Posterior vena cava (tissue), 2 donors: Measurements from ENCODE around the gene SLC35C1. TPM values are rescaled to one million over a fixed set of nuclear protein-coding genes. Genes with fewer than 3 reads are reported as not detected.

Experiments
- DNase-seq: peaks from one replicate; pipeline ENCODE4 v3.0.0-alpha.2; 2020; ENCODE audit warnings: low spot score
- intact Hi-C, 2 donors: fragments of 100-400 bp; cut with DNase I; formaldehyde crosslinking; loops; one replicate each; pipeline versions ENCODE4 v1.14.1 to v1.14.2; 2022 to 2023
- long read RNA-seq, 2 donors: library from polyadenylated mRNA; unstranded; transcript quantifications; one replicate each; pipeline ENCODE4 v2.0.0, GENCODE V29; 2020 to 2021
- total RNA-seq, 2 donors: library from RNA; stranded (reverse); fragmentation: NEBNext Ultra II Directional; extraction: Animal tissue kit (Norgen Biotek cat#: 25700); gene quantifications; one replicate each; pipeline ENCODE4 v1.2.1, GENCODE V29; 2021
- donor health status: DM: yes; HTN: yes; CAD: no.
- donor health status: DM: yes; HTN: yes; CAD: no.

The SLC35C1 gene
- 10 to 100 TPM; 13.4 to 13.6 TPM for total RNA-seq
- long read RNA-seq, donor 1, full-length matches to known transcripts = 15 of 19 reads
- long read RNA-seq, donor 1, partial matches to known transcripts = 0 of 19 reads
- long read RNA-seq, donor 1, other reads (novel, unspliced or antisense) = 4 of 19 reads
- long read RNA-seq, donor 2, full-length matches to known transcripts = 38 of 44 reads
- long read RNA-seq, donor 2, partial matches to known transcripts = 0 of 44 reads
- long read RNA-seq, donor 2, other reads (novel, unspliced or antisense) = 6 of 44 reads

GRCh38 chr11:45804761-45805304 is at the start of gene SLC35C1:
Gene SLC35C1, plus strand, starts transcription at chr11:45805149. Its CDS starts 653 bp downstream, at chr11:45805802.
- DNase-seq = peak; percentile 99
- intact Hi-C loops = loop anchor here in 1 of 2 donors (5.0 kb wide), 1 partner anchor 97 kb away; no protein-coding TSS in a partner anchor

DNA sequence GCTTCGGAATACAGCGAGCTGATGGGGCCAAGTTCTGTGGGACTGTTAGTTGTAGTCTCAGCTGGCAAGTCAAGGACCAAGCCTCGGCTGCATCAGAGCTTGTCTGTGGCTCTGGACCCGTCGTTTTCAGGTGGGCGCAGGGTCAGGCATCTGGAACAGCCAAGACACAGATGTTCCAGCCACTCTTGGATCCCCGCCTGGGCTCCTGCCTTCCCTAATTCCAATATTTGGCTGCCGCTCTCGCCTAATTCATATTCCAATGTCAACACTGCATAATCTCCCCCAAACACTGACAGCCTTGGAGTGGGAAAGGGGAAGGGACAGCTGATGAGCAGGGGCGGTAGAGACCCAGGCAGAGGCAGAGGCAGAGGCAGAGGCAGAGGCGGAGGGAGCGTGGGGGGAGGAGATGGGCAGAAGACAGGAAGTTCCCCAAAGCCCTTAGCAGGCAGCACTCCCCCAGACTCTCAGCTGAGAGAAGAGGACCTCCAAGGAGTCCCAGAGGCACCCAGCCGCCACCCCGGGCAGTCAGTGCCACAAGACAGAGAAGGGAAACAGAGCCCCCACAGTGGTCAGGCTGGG is 49.6 kb upstream of the SLC35C1 start:
- intact Hi-C loops = no loop called here
- no peak for DNase-seq

DNA sequence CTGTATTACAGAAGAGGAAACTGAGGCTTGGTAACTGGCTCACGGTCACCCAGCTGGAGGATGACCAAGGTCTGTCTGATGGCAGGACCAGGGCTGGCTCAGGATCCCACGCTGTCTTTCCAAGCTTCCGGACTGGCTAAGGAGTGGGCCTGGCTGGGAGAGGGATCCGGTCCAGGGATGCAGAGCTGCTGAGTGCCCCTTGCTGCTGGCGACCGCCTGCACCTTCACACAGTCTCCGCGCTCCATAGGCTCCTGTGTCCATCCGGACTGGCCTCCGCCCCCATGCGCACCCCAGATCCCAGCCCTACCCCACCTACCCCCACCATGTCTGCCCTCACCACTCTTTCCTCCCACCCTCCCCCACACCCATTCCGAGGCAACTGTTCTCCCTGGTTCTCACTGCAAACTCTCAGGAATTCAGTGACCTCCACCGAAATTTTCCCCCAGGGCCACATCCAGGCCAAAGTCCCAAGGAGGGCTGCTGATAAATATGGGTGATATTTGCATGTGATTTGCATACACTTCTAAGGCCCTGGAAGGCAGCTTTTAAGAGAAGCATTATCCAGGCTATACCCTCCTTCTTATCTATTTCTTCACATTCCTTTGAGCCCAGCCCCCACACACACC is 48.5 kb upstream of the SLC35C1 start:
- intact Hi-C loops = no loop called here
- DNase-seq = no peak

GRCh38 chr11:45757672-45758071 is 47.3 kb upstream of the SLC35C1 start:
- intact Hi-C loops = no loop called here

GRCh38 chr11:45761659-45762058 is 43.3 kb upstream of the SLC35C1 start:
- intact Hi-C loops = no loop called here
- DNase-seq = no peak

More at GRCh38 chr11:45757672-45758071, 47.3 kb upstream of the SLC35C1 start:
- DNase-seq = no peak

GRCh38 chr11:45765107-45765668 is 39.8 kb upstream of the SLC35C1 start:
- intact Hi-C loops = loop anchor here in 1 of 2 donors (5.0 kb wide), 1 partner anchor 393 kb away; no protein-coding TSS in a partner anchor
- DNase-seq = no peak

- DNase-seq = no peak
- intact Hi-C loops = loop anchor here in 1 of 2 donors (5.0 kb wide), 1 partner anchor 394 kb away; no protein-coding TSS in a partner anchor
Measured at GRCh38 chr11:45765836-45766235, 39.1 kb upstream of the SLC35C1 start.

DNA sequence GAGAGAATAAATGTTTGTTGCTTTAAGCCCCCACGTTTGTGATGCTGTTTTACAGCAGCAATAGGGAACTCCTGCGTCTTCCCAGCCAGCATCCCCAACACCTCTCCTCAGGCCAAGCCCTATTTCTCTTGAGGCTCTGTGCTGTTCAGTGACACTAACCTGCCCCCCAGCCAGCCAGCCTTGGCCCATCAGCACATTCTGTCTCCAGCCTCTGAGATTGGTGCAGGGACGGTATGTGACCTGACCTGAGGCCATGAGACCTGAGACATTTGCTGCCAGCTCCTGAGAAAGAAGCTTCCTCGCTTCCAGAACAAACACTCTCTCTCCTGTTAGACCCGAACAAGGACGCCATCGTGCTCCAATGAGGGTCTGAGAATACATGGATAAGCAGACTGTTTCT is 38.5 kb upstream of the SLC35C1 start:
- intact Hi-C loops = loop anchor here in 1 of 2 donors (5.0 kb wide), 1 partner anchor 394 kb away; no protein-coding TSS in a partner anchor
- no peak for DNase-seq

DNA sequence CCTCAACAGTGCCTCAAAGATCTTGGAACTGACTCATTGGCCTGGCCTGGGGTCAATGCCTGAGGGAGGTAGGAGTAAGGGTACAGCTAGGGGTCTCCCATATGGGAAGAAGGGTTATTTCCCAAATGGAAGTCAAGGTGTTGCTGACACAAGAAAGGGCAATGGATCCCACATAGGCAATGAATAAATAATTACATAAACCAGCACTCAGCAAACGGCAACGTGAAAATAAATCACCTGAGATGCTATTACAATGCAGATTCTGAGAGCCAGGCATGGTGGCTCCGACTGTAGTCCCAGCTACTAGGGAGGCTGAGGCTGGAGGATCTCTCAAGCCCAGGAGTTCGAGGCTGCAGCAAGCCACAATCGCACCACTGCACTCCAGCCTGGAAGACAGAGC is 36.5 kb upstream of the SLC35C1 start:
- no peak for DNase-seq
- intact Hi-C loops = loop anchor here in 1 of 2 donors (5.0 kb wide), 1 partner anchor 396 kb away; no protein-coding TSS in a partner anchor

DNA sequence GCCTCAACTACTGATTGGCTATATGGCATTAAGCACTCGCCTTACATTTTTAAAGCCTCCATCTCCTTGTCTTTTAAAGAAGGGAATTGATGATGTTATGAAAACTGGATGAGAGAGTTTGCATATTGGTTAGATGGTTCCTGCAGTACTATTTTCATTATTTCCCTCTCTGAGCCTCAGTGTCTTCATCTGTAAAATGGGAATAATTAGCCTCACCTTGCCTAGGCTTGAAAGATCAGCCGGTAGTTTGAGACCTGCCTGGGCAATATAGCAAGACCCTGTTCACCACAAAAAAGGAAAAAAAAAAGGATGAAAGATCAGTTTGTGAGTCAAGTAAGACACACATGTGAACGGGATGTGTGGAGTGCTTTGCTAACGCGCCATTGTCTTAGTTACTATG is 35.0 kb upstream of the SLC35C1 start:
- no peak for DNase-seq
- intact Hi-C loops = loop anchor here (5.0 to 10.0 kb wide), 2 partner anchors 395 to 398 kb away; no protein-coding TSS in a partner anchor

DNA sequence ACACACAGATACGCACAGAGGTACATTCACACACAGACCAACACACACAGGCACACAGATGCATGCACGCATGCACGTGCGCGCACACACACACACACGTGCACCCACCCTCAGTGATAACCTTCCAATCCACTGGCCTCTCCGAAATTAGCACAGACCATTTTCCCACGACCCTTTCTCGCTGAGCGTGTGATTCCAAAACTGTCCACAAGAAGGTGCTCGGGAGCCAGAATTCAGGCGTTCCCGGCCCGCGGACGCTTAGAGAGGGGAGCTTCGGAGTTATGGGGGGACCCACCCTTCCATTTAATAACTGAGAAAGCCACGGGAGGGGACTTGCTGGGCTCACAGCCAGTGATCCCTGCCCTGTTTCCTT is 33.8 kb upstream of the SLC35C1 start:
- DNase-seq = peak; percentile 90
- intact Hi-C loops = loop anchor here in 1 of 2 donors (10.0 kb wide), 1 partner anchor 396 kb away; no protein-coding TSS in a partner anchor

GRCh38 chr11:45771566-45772448 is 33.1 kb upstream of the SLC35C1 start:
- intact Hi-C loops = loop anchor here in 1 of 2 donors (10.0 kb wide), 1 partner anchor 397 kb away; no protein-coding TSS in a partner anchor
- DNase-seq = peak; percentile 95

- DNase-seq = no peak
- intact Hi-C loops = loop anchor here in 1 of 2 donors (10.0 kb wide), 1 partner anchor 398 kb away; no protein-coding TSS in a partner anchor
Measured at GRCh38 chr11:45772449-45772774, 32.5 kb upstream of the SLC35C1 start.

- intact Hi-C loops = loop anchor here in 1 of 2 donors (10.0 kb wide), 1 partner anchor 398 kb away; no protein-coding TSS in a partner anchor
- DNase-seq = no peak
Measured at GRCh38 chr11:45772986-45773785, 31.8 kb upstream of the SLC35C1 start.

DNA sequence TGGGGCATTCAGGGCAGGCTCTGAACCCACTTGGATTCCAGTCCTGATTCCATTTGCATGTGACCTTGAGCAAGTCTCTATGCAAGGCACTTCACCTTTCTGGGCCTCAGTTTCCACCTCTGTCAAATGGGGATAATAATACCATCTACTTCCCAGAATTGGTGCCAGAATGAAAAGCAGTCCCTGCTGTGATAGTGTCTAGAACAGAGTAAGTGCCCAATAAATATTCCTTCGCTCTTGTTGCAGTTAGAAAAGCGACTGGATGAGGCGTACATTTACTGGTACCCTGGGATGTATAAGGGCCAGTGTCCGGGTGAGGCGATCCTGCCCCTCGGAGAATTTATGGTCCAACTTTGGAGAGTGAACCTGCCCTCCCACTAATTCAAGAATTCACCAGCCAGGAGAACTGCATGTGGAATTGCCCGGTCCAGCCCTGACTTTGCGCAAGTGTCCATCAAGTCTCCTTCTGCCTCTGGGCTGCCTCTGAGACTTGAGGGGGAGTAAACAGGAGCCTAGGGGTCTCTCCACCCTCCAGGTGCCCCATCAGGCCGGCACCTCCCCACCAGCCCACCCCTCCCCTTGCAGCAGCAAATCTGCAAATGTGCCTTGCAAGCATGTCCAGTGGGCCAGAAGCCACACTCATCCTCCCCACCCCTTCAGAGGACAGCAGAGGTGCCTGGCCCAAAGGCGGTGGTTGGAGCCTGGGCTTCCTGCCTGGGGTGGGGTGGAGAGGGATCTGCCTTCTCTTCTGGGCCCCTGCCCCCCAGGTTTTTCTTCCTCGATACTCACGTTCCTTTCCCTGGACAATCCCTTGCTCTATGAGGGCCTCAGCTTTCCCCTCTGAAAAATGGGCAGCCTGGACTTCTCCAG is 30.9 kb upstream of the SLC35C1 start:
- intact Hi-C loops = loop anchor here in 1 of 2 donors (10.0 kb wide), 1 partner anchor 399 kb away; no protein-coding TSS in a partner anchor
- DNase-seq = no peak

DNA sequence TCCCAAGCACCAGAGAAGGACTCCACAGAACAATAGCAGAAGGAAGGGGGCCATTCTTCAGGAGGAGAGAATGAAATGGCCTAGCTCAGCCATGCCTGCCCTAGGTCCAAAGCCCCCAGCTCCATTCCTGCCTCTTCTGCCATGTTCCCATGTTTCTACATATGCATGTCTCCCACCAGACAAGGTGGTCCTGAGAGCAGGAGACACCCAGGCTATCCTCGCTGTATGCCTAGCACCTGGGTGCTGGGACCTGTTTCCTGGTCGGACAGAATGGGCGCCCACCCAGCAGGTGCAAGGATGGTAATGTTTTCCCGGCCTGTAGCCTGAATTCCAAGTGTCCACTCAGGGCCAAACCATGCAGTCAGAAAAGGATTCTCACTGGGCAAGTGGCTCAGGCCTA is 30.2 kb upstream of the SLC35C1 start:
- intact Hi-C loops = loop anchor here in 1 of 2 donors (10.0 kb wide), 1 partner anchor 400 kb away; no protein-coding TSS in a partner anchor
- DNase-seq = no peak
